NCI-H345 (cell line): Measurements from ENCODE around the gene ARHGAP20.

Experiments
- DNase-seq: peaks from one replicate; lab custom pipeline; 2025; lab: John Stamatoyannopoulos, UW

The ARHGAP20 gene

DNA sequence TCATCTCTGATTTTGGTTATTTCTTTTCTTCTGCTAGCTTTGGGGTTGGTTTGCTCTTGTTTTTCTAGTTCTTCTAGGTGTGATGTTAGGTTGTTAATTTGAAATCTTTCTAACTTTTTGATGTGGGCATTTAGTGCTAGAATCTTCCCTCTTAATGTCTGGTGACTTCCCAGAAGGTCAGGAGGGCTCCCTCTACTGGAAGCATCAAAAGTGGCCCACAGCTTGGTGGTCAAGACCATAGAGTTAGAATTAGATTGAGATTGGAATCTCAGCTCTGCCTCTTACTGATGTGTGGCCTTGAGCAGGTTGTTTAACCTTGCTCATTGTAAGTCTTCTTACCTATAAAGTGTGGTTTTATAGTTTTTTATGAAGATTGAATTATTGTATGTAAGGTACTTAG, 183.2 kb downstream of the ARHGAP20 start:
- DNase-seq = no peak

DNA sequence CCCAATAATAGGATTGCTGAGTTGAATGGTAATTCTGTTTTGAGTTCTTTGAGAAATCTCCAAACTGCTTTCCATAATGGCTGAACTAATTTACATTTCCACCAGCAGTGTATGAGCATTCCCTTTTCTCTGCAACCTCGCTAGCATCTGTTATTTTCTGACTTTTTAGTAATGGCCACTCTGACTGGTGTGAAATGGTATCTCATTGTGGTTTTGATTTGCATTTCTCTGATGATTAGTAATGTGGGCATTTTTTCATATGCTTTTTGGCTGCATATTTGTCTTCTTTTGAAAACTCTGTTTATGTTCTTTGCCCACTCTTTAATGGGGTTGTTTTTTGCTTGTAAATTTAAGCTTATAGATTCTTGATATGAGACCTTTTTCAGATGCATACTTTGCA, 185.1 kb downstream of the ARHGAP20 start:
- no peak for DNase-seq
